SK-N-DZ (cell line): Measurements from ENCODE around the gene DIPK2B.

ENCODE experiments used
- DNase-seq: peaks from one replicate; pipeline ENCODE4 v3.0.0-alpha.2; 2015; ENCODE audit warnings: low spot score

Gene DIPK2B

GRCh38 chrX:45157647-45158046 lies 43.0 kb downstream of the DIPK2B start:
- no peak for DNase-seq

DNA sequence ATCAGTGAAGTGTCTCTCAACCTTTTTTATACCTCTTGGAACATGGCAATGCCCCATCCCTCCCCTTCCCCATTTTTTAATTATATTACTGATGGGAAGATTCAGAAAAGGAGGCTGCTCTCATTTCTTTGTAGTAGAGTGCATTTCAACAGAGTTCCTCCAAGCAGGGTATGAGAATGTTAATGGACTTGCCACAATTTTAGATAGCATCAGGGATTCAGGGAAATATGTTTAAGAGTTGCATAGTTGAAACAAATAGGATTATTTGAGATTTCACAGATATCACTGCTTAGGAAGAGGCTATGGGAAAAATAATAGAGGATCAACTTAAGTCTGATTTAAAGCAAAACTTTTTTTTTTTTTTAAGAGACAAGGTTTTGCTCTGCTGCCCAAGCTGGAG lies 46.2 kb downstream of the DIPK2B start:
- DNase-seq, result no peak

- DNase-seq, result no peak
These were observed 46.7 kb downstream of the DIPK2B start for GRCh38 chrX:45154033-45154360.
